HG03159 (cell line): ENCODE results near the gene OTULINL.

ENCODE experiments used
- ATAC-seq: cut with Tn5 transposase; IDR thresholded peaks from one replicate; pipeline ENCODE4 v1.9.1; 2021; ENCODE audit warnings: mild to moderate bottlenecking, moderate library complexity; ENCODE audit not compliant: unreplicated experiment

OTULINL gene

GRCh38 chr5:14599476-14600127, 18.0 kb downstream of the OTULINL start:
- ATAC-seq, result no peak

- no peak for ATAC-seq
Measured at GRCh38 chr5:14600846-14601245, 19.3 kb downstream of the OTULINL start.

GRCh38 chr5:14603141-14603540, 21.5 kb downstream of the OTULINL start:
- ATAC-seq, result no peak

GRCh38 chr5:14607104-14607503, 25.5 kb downstream of the OTULINL start:
- ATAC-seq, result no peak

GRCh38 chr5:14608169-14608568, 26.6 kb downstream of the OTULINL start:
- ATAC-seq, result no peak

GRCh38 chr5:14611737-14612136, 30.1 kb downstream of the OTULINL start:
- ATAC-seq, result no peak

GRCh38 chr5:14614490-14614889, 32.9 kb downstream of the OTULINL start:
- ATAC-seq, result no peak

- no peak for ATAC-seq
Measured at GRCh38 chr5:14615365-14615764, 33.8 kb downstream of the OTULINL start.

GRCh38 chr5:14617441-14617840, 35.8 kb downstream of the OTULINL start:
- no peak for ATAC-seq

GRCh38 chr5:14627270-14627669, 45.7 kb downstream of the OTULINL start:
- no peak for ATAC-seq

GRCh38 chr5:14628346-14628745, 46.8 kb downstream of the OTULINL start:
- ATAC-seq, result no peak

GRCh38 chr5:14630671-14631070, 49.1 kb downstream of the OTULINL start:
- no peak for ATAC-seq

- no peak for ATAC-seq
Measured at GRCh38 chr5:14635656-14636055, 54.1 kb downstream of the OTULINL start.

- no peak for ATAC-seq
Measured at GRCh38 chr5:14640765-14641164, 59.2 kb downstream of the OTULINL start.

GRCh38 chr5:14644623-14645237, 63.1 kb downstream of the OTULINL start:
- no peak for ATAC-seq

GRCh38 chr5:14650052-14650451, 68.5 kb downstream of the OTULINL start:
- no peak for ATAC-seq

- no peak for ATAC-seq
Measured at GRCh38 chr5:14655146-14655741, 73.7 kb downstream of the OTULINL start.

GRCh38 chr5:14656898-14657297, 75.3 kb downstream of the OTULINL start:
- no peak for ATAC-seq

- no peak for ATAC-seq
Measured at GRCh38 chr5:14659821-14660607, 78.4 kb downstream of the OTULINL start.

- ATAC-seq, result no peak
Measured at GRCh38 chr5:14660833-14661232, 79.2 kb downstream of the OTULINL start.
